DMS53 treated with DMSO at 0.1 percent for 48 hours (cell line): ENCODE measurements around the gene LRATD1.
"Not testable (repeated sequence)": the region's sequence is repeated elsewhere in the genome, so short reads cannot be mapped to it uniquely, and the experiment has no call there.

ENCODE experiments used
- DNase-seq: peaks from one replicate; lab custom pipeline; 2025; ENCODE audit not compliant: unreplicated experiment; lab: John Stamatoyannopoulos, UW

LRATD1 gene

GRCh38 chr2:14632133-14632936 is at the start of gene LRATD1:
LRATD1 (plus strand) TSS chr2:14632717; CDS start chr2:14633980, 1,263 bp downstream.
- peak; percentile 69 for DNase-seq

DNA sequence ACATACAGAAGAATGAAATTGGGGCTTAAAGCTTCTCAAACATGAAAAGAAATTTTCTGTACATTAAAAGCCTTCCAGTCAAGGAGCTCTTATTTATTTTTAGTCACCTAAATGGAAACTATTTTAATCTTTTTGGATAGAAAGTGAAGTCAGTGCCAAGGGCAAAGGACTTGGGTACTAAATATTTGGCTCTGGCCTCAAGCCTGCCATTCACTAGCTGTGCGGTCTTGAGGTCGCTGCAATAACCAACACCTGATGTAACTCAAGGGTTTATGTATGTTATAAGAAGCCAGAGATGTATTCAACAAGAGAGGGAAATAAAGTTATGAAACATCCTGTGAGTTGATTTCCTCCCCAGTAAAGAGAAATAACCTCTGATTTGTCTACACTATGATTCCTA is 49.5 kb upstream of the LRATD1 start:
- DNase-seq = no peak

DNA sequence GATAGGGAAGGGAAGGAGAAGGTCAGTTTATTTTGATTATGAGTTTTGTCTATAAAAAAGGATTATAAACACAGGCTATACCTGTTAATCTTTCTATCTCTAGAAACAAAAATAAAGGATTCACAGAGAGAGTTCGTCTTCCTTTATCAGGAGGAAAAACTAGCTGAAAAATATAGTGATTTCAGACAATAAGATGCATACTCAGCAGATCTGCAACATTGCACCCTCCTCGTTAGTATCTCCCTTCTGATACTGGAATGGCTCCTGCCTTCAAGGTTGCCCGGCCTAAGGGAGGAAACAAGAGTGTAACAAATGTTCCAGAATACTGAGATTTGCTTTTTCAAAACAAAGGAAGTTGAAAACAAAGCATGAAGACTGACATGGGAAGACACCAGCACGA is 48.7 kb upstream of the LRATD1 start:
- DNase-seq = no peak

DNA sequence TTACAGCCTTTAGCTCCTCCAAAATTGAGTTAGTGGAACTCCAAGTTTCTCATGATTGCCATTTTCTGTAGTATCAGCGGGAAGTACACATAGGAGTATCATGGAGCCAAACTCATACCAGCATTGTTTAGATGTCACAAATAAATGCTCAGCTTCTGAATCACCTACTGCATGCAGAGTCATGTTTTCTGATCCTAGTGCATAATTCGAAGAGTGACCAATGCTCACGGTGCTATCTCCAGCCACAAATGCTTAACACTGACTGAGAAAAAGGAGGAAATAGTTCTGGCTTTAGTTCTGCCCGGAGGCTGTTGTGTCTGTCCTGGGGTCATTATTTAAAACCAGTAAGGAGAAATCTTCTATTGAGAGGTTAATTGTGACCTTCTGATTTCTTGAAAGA is 45.4 kb upstream of the LRATD1 start:
- DNase-seq = no peak

GRCh38 chr2:14601156-14601770 is 31.3 kb upstream of the LRATD1 start:
- no peak for DNase-seq

DNA sequence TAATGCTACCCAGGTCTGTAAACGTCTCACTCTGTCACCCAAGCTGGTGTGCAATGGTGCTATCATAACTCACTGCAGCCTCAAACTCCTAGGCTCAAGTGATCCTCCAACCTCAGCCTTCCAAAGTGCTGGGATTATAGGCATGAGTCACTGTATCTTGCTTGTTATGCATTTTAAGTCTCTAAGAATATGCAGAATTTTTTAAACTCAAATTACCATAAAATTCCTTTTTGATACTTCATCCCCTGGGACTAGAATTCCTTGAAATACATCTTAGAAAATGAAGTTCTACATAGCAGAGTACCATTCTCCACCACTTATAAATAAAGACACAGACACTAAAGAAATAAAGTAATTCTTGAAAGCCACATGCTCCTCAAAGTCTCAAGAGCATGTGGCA is 30.2 kb upstream of the LRATD1 start:
- DNase-seq = no peak

GRCh38 chr2:14603676-14604075 is 28.8 kb upstream of the LRATD1 start:
- DNase-seq = no peak

DNA sequence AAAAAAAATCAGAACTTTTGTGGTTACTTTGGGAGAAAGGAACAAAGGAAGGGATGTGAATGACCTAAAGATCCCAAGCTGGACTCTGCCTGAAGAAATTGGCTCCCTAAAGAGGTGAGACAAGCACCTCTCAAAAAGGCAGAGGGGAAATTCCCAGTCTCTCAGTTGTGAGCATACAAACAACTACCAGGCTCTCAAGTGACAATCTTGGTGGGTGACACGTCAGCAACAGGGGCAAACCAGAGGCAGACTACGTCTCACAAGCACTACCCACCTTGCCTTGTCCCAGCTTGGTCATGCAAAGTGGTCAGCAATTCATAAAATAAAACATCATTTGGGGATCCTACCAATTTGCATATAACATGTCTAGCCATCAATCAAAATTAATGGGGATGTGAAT is 24.3 kb upstream of the LRATD1 start:
- no peak for DNase-seq

DNA sequence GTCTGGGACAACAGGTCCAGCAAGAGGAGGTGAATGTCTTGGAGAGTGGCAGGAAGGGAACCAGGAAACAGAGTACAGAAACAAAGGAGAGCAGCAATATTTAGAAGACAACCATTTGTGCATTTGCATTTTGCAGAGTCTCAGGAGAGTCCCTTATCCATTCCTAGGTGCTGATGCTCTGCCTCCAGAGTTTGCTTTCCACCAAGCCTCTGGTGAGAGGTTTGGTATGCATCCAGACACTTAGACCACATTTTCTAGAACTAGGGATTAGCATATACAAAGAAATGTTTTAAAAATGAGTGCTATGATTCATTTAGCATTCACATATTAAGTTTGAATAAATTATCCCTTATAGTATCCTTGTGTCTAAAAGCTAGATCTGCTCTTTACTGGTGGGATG is 18.5 kb upstream of the LRATD1 start:
- DNase-seq = no peak

DNA sequence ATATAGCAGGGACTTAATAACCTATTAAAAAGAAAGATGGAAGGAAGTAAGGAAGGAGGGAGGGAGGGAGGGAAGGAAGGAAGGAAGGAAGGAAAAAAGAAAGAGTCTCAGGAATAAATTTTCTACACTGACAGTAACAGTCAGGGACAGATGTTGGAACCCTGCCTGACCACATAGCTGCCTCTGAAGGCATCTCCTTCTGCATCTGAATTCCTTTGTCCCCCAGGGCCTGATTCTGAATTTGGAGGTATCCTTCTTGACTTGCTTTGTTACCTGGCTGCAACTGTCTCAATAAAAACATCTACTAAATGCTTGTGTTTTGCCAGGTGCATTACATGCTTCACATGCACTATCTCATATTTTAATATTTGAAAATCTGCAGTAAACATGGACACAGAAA is 17.4 kb upstream of the LRATD1 start:
- no peak for DNase-seq

GRCh38 chr2:14615760-14616159 is 16.8 kb upstream of the LRATD1 start:
- no peak for DNase-seq

- no peak for DNase-seq
Measured at GRCh38 chr2:14616342-14616741, 16.2 kb upstream of the LRATD1 start.

GRCh38 chr2:14616950-14617349 is 15.6 kb upstream of the LRATD1 start:
- no peak for DNase-seq

DNA sequence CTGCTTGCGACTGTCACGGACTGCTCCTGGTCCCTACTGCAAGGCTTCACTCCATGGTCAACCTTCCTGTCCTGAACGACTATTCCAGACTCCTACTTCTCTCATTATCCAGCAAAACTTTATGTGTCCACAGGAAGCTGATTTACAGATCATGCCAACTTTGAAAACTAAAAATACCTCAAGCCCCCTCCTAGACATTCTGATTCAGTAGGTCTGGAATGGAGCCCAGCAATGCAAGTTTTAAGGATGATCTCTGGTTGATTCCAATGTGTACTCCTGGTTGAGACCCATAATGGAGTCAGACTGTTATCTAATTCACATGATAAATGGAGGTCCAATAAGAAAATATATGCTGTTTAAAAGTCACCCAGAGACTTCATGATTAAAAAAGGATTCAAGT is 13.1 kb upstream of the LRATD1 start:
- no peak for DNase-seq

GRCh38 chr2:14621114-14621513 is 11.4 kb upstream of the LRATD1 start:
- no peak for DNase-seq

DNA sequence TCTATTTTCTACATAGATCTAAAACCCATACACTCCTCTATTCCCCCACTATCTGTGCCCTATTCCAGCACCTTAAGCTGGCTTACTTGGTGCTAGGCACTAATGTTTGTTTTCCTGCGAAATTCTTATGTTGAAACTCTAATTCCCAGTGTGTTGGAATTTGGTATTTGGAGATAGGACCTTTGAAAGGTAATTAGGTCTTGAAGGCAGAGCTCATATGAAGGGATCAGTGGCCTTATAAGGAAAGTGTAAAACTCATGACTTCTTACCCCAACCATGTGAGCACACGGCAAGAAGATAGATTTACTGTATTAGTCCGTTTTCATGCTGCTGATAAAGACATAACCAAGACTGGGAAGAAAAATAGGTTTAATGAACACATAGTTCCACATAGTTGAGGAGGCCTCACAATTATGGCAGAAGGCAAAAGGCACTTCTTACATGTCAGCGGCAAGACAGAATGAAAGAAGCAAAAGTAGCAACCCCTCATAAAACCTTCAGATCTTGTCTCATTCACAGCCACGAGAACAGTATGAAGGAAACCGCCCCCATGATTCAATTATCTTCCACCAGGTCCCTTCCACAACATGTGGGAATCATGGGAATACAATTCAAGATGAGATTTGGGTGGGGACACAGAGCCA is 10.5 kb upstream of the LRATD1 start:
- DNase-seq = no peak

- DNase-seq = not testable (repeated sequence)
Measured at GRCh38 chr2:14622550-14622939, 10.0 kb upstream of the LRATD1 start.

DNA sequence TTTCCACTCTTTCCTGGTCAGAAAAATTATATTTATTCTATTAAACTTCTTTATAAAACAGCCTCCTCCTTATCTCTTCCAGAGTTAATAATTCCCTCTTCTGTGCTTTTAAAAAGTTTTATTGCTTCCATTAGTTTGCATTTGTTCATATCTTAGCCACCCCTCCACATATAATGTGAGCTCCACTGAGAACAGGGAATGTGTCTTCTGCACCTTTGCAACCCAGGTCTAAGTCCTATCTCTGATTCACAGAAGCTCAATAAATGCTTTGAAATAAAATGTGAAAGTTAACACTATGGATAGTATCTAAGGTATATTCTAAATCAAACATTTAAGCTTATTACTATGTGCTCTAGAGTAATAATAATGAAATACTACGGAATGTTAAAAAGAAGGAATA is 9.3 kb upstream of the LRATD1 start:
- DNase-seq = no peak

DNA sequence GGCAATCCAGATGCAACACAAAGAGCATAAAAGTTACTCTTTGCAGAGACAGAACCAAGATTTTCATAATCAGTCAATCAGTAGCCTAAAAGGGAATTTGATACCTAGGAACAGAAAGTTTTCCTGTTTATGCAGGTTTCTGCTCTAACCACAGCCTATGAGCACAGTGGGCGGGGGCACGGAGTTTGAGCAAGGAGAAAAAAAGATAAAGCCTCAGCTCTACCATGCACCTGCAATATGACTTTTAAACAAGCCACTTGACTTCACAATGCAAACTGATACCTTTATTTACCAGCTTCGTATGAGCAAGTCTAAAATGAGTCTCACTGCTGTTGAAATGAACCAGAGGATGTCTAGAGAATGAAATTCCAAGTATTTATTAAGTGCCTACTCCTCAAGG is 5.6 kb upstream of the LRATD1 start:
- peak; percentile 59 for DNase-seq

DNA sequence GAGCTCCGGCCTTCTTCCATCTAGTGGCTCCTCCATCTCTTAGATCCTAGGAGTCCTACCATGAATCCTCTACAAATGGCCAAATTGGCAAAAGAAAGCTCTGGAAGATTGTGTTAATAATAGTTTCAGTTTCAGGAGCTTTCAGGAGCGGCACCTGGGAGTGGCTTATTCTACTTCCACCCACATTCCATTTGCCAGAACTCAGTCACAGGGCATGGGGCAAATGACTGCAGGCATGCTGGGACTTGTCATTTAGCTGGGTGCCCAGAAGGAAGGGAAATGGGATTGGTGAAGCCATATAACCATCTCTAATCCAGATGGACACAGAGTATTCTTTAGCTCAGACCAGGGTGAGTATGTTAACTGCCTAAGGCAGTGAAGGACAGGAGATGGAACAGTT is 3.6 kb upstream of the LRATD1 start:
- no peak for DNase-seq

DNA sequence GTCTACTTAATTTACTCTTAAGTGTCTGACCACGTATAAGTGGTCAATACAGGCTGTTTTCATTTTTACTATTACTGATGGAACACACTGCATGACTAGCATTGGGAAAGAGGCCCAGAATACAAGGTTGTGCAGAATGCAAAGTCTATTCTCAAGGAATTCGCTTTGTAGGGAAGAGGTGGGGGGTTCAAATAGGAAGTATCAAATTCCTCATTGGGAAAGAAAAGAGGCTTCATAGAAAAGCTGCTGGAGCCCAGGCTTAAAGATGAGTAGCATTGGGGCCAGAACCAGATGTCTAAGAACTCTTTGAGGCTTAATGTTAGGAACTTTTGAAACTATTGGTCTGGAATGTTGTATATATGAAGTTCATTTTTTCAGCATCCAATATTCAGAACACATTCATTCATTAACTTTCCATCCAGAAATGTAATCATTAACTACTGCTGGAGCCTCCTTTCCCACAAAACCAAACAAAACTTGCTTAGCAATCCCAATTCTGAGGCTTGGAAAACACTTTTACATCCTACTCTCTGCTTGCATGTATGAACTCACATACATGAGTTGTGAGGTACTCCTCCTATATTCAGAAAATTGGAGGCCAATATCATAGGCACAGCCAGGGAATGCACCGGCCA is 994 bp upstream of the LRATD1 start:
- no peak for DNase-seq

DNA sequence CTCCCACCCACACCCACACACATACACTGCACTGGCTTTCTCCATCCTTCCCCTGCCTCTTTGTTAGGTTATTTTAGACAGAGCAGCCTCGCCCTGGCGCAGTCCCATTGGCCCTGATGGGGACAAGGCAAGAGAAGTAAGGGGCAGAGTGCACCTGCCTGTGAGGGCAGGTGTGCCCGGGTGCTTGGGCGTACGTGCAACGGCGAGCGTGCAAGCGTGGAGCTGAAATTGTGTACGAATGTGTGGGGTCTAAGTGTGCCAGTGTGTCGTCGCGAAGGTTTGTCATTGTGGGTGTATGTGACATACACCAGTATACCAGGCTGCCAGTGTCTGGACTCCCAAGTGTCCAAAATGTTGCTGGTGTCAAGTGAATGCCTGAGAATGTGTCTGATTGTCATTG is 544 bp downstream of the LRATD1 start:
- DNase-seq = peak; percentile 20
